ENCODE data around the gene HDGF. TPM values are rescaled to one million over a fixed set of nuclear protein-coding genes. Genes with fewer than 3 reads are reported as not detected.

HDGF gene
- total and polyA plus RNA-seq, 9 of the 15 experiments (the other 6 are each of a cell fraction or from before 2014, with no cell fraction given), result 38.8 to 601 (median 400) TPM

DNA sequence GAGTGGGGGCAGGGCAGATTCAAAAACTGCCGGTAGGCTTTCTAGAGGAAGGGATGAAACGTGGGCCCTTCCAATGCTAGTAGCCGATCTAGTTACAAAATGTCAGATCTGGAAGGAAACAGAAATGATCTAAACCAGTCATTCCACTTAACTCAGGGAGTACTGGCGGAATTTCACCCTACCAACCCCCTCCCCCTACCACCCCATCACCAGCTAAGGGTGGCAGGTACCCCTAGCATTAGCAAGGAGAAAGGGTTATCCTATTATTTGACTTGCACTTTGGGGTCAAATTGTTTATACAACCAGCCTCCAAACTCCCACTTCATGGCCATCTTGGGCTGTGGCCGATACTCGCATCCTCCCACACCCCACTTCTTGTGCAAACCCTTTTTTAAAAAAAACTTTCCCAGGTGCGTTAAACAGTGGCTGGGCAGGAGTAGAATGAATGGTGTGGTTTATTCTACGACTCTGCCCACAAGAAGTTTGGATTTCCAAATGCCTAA, 9.9 kb downstream of the HDGF start (continued):
- TF ChIP-seq EGR1 (conservative IDR thresholded peaks at IDR 0.05) (peak; percentile 3; the same call in 1 of the 2 replicates), EP300 (IDR thresholded peaks at IDR 0.05; ENCODE audit: low read length) (no peak; the same call in 1 of the 2 replicates), PURB (CRISPR knock-in tag; IDR thresholded peaks at IDR 0.05; ENCODE audit: low read depth) (no peak), ILF3 (IDR thresholded peaks at IDR 0.05; ENCODE audit: borderline replicate concordance) (peak; percentile 51; the same call in 1 of the 2 replicates), ZNF121 (CRISPR knock-in tag; conservative IDR thresholded peaks at IDR 0.05) (no peak), PYGO2 (tag; IDR thresholded peaks at IDR 0.05) (no peak), SUPT5H (IDR thresholded peaks at IDR 0.05) (peak; percentile 40), ZBED1 (IDR thresholded peaks at IDR 0.05) (no peak), FOXK2 (conservative IDR thresholded peaks at IDR 0.05 in 1 of 2, IDR thresholded peaks at IDR 0.05 in 1 of 2; ENCODE audit: low read depth in 2 of 2) (0 out of 4 replicates have a peak, but pooled peaks of 1 of the 2 experiments have one; percentile 18), SIN3A (IDR thresholded peaks at IDR 0.05; ENCODE audit: borderline replicate concordance in 2 of 2, control insufficient read depth in 1 of 2, low read depth in 2 of 2, low read length in 2 of 2) (peak in 1 of 2 experiments; percentile 13; a peak in 1 of 4 replicates), KAT8 (IDR thresholded peaks at IDR 0.05; ENCODE audit: low read depth) (peak; percentile 76; the same call in 1 of the 2 replicates), CHCHD3 (CRISPR knock-in tag; IDR thresholded peaks at IDR 0.05) (no peak), NR3C1 (CRISPR knock-in tag; IDR thresholded peaks at IDR 0.05) (no peak), GATAD2A (IDR thresholded peaks at IDR 0.05) (no peak)
- TF ChIP-seq, protein P1, sequence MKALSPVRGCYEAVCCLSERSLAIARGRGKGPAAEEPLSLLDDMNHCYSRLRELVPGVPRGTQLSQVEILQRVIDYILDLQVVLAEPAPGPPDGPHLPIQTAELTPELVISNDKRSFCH (CRISPR knock-in tag; IDR thresholded peaks at IDR 0.05), result no peak
- TF ChIP-seq, protein P1 (tag; IDR thresholded peaks at IDR 0.05), result no peak
- TF ChIP-seq, protein P2, sequence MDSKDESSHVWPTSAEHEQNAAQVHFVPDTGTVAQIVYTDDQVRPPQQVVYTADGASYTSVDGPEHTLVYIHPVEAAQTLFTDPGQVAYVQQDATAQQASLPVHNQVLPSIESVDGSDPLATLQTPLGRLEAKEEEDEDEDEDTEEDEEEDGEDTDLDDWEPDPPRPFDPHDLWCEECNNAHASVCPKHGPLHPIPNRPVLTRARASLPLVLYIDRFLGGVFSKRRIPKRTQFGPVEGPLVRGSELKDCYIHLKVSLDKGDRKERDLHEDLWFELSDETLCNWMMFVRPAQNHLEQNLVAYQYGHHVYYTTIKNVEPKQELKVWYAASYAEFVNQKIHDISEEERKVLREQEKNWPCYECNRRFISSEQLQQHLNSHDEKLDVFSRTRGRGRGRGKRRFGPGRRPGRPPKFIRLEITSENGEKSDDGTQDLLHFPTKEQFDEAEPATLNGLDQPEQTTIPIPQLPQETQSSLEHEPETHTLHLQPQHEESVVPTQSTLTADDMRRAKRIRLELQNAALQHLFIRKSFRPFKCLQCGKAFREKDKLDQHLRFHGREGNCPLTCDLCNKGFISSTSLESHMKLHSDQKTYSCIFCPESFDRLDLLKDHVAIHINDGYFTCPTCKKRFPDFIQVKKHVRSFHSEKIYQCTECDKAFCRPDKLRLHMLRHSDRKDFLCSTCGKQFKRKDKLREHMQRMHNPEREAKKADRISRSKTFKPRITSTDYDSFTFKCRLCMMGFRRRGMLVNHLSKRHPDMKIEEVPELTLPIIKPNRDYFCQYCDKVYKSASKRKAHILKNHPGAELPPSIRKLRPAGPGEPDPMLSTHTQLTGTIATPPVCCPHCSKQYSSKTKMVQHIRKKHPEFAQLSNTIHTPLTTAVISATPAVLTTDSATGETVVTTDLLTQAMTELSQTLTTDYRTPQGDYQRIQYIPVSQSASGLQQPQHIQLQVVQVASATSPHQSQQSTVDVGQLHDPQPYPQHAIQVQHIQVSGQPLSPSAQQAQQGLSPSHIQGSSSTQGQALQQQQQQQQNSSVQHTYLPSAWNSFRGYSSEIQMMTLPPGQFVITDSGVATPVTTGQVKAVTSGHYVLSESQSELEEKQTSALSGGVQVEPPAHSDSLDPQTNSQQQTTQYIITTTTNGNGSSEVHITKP (IDR thresholded peaks at IDR 0.05; ENCODE audit: partially characterized antibody), result peak; percentile 18
- TF ChIP-seq, protein P3, sequence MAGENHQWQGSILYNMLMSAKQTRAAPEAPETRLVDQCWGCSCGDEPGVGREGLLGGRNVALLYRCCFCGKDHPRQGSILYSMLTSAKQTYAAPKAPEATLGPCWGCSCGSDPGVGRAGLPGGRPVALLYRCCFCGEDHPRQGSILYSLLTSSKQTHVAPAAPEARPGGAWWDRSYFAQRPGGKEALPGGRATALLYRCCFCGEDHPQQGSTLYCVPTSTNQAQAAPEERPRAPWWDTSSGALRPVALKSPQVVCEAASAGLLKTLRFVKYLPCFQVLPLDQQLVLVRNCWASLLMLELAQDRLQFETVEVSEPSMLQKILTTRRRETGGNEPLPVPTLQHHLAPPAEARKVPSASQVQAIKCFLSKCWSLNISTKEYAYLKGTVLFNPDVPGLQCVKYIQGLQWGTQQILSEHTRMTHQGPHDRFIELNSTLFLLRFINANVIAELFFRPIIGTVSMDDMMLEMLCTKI (IDR thresholded peaks at IDR 0.05; ENCODE audit: partially characterized antibody), result no peak
- TF ChIP-seq, protein P4, sequence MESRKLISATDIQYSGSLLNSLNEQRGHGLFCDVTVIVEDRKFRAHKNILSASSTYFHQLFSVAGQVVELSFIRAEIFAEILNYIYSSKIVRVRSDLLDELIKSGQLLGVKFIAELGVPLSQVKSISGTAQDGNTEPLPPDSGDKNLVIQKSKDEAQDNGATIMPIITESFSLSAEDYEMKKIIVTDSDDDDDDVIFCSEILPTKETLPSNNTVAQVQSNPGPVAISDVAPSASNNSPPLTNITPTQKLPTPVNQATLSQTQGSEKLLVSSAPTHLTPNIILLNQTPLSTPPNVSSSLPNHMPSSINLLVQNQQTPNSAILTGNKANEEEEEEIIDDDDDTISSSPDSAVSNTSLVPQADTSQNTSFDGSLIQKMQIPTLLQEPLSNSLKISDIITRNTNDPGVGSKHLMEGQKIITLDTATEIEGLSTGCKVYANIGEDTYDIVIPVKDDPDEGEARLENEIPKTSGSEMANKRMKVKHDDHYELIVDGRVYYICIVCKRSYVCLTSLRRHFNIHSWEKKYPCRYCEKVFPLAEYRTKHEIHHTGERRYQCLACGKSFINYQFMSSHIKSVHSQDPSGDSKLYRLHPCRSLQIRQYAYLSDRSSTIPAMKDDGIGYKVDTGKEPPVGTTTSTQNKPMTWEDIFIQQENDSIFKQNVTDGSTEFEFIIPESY (CRISPR knock-in tag; IDR thresholded peaks at IDR 0.05), result no peak
- TF ChIP-seq, protein P5, sequence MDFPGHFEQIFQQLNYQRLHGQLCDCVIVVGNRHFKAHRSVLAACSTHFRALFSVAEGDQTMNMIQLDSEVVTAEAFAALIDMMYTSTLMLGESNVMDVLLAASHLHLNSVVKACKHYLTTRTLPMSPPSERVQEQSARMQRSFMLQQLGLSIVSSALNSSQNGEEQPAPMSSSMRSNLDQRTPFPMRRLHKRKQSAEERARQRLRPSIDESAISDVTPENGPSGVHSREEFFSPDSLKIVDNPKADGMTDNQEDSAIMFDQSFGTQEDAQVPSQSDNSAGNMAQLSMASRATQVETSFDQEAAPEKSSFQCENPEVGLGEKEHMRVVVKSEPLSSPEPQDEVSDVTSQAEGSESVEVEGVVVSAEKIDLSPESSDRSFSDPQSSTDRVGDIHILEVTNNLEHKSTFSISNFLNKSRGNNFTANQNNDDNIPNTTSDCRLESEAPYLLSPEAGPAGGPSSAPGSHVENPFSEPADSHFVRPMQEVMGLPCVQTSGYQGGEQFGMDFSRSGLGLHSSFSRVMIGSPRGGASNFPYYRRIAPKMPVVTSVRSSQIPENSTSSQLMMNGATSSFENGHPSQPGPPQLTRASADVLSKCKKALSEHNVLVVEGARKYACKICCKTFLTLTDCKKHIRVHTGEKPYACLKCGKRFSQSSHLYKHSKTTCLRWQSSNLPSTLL (IDR thresholded peaks at IDR 0.05), result no peak

All from K562 (cell line).